Stimulated activated CD4-positive, alpha-beta T cell treated with anti-CD3 and anti-CD28 coated beads, TNF-alpha, amount 100 ng/mL, for 24 hours (primary cell): ENCODE data around the gene PRKCQ.
"Not testable (repeated sequence)": the region's sequence is repeated elsewhere in the genome, so short reads cannot be mapped to it uniquely, and the experiment has no call there.

Experiments
- DNase-seq, 3 experiments: peaks; one replicate each; pipeline ENCODE4 v3.0.0-alpha.2; 2020; ENCODE audit warnings: low read depth in 3 of 3

Gene PRKCQ

GRCh38 chr10:6492896-6493295, 87.2 kb downstream of the PRKCQ start:
- no peak for DNase-seq

DNA sequence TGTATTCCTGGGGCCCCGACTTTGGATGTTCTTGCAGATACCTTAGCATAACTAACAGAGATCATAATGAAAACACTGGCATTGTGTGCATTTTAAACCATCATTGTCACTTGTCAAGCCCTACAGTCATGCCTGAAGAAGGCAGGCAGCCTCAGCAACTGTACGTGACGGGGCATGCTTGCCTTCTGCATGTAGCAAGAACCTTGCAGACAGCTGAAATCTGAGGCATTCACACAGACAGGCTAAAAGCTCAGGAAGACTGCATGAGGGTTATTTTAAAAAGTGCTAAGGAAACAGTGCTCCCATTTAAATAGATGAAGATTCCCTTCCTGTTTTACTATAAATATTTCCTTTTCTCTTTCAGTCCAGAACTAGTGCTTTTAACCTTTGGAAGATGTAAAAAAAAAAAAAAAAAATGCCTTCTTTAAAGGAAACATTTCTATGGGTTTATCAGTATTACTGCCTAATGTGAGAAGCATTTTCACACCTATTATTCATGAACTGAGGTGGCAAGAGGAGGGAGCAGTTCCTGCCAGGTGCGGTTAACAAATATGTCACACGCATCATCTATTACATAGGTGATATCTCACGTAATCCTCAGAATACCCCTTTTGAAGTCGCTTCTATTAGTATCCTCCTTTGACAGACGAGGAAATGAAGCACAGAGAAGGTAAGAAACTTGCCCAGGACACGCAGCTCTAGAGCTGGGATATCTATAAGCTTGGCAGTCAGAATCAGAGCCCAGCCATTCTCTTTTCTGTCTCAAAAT, 88.1 kb downstream of the PRKCQ start:
- DNase-seq = no peak

- DNase-seq = no peak
Observed at GRCh38 chr10:6490614-6491013, 89.5 kb downstream of the PRKCQ start.

DNA sequence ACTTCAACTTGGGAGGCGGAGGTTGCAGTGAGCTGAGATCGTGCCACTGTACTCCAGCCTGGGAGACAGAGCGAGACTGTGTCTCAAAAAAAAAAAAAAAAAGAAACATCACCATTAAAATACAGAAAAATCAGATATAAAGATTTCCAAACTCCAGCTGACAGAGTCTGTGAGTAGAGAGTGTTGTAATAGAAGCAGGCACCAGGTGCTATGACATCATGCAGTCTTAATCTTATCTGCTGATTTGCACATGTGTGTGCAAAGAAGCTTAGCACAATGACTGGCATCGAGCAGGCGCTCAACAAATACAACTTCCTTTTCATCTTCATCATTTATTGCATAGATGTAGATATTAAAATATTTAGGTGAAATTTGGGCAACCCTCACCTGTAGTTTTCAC, 92.2 kb downstream of the PRKCQ start:
- no peak for DNase-seq

- DNase-seq = no peak
Observed at GRCh38 chr10:6486309-6486708, 93.8 kb downstream of the PRKCQ start.

DNA sequence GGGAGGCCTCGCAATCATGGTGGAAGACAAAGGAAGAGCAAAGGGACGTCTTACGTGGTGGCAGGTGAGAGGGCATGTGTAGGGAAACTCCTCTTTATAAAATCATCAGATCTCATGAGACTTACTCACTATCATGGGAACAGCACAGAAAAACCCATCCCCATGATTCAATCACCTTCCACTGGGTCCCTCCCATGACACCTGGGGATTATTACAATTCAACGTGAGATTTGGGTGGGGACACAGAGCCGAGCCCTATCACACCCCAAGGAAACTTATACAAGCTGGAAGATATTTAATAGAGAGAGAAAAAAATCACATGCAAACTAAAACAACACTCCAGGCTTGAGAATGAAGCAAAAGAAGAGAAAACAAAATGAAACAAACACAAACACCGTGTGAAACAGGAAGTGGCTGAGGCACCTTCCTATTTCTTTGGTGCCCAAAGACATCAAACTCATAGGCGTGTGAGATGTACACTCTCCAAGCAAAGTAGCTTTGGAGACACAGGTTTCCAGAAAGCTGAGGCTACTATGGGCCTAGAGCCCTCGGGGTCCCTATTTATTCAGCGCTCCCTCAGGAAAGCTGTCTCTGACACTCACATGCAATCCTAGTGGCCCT, 97.2 kb downstream of the PRKCQ start:
- DNase-seq = no peak

DNA sequence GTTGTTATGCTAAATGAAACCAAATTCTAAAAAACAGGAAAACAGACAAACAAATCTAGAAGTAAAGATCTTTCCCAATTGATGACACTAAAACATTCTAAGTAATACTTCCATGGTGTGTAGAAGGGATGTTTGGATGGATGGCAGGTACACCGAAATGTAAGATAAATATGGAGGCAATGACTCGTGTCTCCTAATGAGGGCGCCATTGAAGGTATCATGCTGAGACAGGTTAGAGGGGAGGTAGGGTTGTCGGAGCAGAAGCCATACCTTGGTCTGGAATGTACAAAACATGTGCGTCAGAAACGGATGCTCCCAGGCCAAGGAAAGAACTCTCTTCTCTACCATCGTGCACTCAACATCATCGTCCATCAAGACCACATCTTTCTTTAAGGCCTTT, 101.4 kb downstream of the PRKCQ start:
- DNase-seq = no peak

GRCh38 chr10:6476989-6477388, 103.1 kb downstream of the PRKCQ start:
- no peak for DNase-seq

DNA sequence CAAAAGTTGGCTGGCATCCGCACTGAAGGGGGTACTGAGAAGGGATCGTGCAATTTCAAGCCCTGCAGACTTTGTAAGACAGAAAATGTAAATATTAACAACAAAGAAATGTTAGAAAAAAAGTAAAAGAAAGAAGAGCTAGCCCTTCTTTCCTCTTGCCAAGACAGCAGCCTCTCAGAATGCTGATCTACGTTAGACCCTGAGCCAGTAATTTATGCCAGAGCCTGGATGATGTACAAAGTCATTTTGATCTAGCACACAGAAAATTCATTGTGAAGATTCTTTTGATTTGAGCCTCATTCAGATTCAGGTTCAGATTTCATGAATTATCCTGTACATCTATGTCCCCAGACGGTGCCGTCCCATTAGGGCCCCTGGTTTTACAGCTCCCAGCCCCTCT, 105.2 kb downstream of the PRKCQ start:
- DNase-seq = no peak

DNA sequence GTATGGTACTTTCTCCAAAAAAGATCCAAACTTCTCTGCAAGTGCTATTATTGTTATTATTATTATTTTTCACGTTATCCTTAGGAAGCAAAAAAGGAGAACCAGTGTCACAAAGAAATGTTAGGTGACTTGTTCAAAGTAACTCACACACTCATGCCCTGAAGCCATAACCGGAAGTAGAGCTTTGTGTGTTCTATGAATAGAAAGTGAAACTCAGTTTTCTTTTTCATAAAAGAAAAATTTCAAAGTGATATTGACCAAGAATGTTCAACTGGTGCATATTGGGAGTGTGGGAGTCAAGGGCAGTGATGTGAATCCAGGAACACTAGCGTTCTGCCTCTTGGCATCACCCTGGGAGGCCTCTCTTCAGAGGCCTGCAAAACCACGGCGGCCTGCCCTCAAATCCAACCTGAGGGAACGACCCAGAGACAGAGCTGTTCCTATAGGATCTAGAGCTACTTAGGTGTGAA, 106.1 kb downstream of the PRKCQ start:
- no peak for DNase-seq

- no peak for DNase-seq
Observed at GRCh38 chr10:6473430-6473829, 106.6 kb downstream of the PRKCQ start.

- DNase-seq = not testable (repeated sequence)
Observed at GRCh38 chr10:6472710-6473005, 107.4 kb downstream of the PRKCQ start.

DNA sequence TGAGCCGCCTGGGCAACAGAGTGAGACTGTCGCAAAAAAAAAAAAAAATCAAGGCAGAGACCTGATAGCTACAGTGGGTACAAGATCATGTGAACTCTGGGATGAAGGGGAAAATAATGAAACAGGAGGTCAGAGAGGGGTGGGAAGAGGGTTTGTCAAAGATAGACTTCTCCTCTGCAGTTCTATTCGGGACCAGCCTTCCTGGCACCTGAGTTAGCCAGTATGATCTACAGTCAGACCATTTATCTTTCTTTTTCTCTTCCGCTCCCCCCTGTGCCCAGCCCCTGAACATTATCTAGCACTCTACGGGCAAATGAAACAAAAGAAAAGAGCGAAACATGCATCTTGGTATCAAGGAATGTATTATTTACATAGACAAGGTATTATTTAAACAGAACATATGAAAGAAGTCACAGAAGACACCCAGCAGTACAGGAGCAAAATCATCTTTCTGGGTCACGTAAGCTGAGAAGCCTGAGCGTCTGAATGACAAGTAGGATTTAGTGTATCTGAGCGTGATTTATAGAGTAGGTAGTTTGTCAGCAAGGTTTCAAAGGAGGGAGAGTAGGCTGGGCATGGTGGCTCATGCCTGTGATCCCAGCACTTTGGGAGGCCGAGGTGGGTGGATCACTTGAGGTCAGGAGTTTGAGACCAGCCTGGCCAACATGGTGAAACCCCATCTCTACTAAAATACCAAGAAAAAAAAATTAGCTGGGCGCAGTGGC, 109.0 kb downstream of the PRKCQ start:
- DNase-seq = no peak

DNA sequence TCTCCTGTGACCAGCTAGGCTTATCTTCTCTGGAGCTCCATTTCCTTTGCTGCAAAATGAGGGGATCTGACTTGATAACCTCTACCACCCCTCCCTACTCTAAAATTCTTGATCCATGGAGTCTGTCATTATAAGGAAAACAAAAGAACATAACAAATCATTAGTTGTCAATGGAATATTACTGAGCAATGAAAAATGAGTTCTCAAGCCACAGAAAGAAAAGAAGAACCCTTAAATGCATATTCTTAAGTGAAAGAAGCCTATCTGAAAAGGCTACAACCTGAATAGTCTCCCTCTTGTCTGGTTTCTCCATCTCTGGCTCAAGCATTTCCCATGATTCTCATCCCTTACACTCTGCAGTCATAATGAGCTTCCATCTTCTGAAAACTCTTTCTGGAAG, 110.4 kb downstream of the PRKCQ start:
- DNase-seq = no peak

DNA sequence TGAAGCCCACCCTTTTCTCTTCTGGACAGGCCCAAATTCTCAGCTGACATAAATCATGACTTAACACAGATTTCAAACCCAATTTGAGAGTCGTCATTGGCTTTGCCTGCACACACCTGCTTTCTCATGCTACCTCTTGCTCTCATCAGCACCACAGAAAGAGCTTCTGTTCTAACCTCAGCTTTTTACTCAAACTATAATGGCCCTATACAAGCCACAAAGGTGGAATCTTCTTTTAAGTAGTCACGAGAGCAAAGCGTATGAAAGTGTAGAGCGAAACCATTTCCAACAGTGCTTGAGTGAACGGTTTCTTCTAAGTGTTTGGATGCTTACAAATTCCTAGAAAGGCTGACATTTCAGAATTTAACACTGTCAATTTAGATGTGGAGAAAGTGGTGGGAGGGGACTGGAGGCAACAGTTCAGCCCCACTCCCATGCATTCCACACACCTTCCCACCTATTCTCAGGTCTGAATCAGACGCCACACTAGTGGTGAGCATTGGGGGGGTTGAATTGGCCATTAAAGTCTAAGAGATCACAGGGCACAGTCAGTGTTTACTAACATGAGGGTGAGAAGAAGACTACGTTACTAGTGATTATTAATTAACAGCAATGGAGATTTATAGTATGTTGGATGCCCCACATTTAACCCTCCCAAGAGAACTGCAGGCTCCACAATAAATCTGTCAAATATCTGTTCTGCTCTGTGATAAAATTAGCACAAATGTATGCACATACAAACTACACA, 114.0 kb downstream of the PRKCQ start:
- DNase-seq = peak in 2 of 3 experiments; percentile 7 to 24

GRCh38 chr10:6465437-6465836, 114.6 kb downstream of the PRKCQ start:
- DNase-seq = no peak

DNA sequence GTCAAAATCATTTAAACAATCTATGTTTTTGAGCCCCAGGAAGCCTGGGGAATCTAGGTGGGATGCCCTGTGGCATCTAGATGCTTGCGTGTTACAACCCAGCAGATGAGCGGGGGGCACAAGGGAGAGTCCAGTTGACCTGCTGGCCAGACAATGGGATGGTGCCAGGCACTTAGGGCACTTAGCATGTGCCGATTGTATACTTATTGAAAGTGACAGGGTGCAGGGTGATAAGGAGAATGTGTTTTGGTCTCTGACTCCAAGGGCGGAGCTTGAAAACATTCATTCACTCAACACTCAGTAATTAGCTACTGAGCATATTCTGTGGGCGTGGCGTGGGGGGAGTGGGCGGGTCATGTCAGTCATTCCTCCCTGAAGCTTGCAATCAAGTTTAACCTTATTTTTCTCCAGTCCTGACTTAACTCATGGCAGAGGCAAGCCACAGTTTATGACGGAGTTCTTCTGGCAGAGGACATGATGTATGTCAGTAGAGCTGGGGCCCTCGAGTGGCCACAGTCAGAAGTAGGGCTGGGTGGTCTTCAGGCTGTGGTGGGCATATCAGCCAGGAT, 115.1 kb downstream of the PRKCQ start:
- peak in 1 of 3 experiments; percentile 12 for DNase-seq

GRCh38 chr10:6463366-6463765, 116.7 kb downstream of the PRKCQ start:
- no peak for DNase-seq

GRCh38 chr10:6461961-6462360, 118.1 kb downstream of the PRKCQ start:
- DNase-seq = no peak

GRCh38 chr10:6460861-6461409, 119.1 kb downstream of the PRKCQ start:
- DNase-seq = no peak

DNA sequence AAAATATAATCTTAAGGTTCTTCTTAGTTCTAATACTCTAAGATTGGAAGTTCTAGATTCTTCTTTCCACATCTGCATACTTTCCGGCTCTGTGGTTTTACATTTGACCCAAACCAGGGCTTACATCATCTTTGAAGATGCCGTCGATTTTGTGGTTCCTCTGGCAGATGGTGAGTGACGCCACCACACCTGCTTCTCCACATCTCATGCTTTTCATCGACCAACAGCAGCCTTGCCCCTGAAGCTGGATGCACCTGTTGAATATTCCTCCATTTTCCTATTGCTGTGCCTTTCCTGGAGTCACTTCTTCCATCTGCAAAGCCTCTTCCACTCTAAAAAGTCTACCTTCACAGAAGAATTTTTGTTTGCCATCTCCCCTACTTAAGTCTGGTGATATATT, 121.3 kb downstream of the PRKCQ start:
- no peak for DNase-seq

DNA sequence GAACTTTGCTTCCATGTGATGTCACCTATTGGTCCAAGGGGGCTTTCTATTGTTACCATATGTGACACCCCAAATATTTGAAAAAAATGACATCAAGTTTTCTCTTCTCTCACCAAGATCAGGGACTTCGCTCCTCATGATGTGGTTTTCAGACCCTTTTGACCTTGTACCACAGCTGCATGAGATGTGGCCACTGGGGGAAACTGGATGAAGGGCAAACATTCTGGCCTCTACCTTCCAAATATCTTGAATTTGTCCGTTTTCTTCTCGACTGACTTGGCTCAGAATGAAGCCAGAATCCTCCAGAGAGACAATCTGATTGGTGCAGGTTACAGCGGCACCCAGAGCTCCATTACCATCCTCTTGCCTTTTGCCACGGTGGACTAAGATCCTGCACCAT, 122.7 kb downstream of the PRKCQ start:
- DNase-seq = no peak
